Naive thymus-derived CD4-positive, alpha-beta T cell (primary cell): ENCODE measurements around the gene AGAP2. TPM values are rescaled to one million over a fixed set of nuclear protein-coding genes. Genes with fewer than 3 reads are reported as not detected.
A peak's percentile ranks its signal among the peaks of the same experiment; 100 is the strongest.

Experiments
- ATAC-seq: fragments of 150-1000 bp; cut with Tn5 transposase; 2 replicates; pipeline ENCODE4 v1.10.0; 2021; ENCODE audit warnings: mild to moderate bottlenecking, moderate library complexity
- CTCF ChIA-PET: fragments of 350-600 bp; sonication (Branson Sonifier 250); formaldehyde crosslinking; loops from one replicate; lab custom pipeline; 2021; ENCODE audit warnings: antibody characterized with exemption; lab: Charles Lee
- POLR2A ChIA-PET: fragments of 350-600 bp; sonication (Branson Sonifier 250); formaldehyde crosslinking; loops from one replicate; lab custom pipeline; 2021; ENCODE audit warnings: antibody characterized with exemption, inconsistent platforms; lab: Charles Lee
- DNase-seq, 9 donors: peaks; one replicate each; pipeline versions ENCODE4 v3.0.0 to v3.0.0-alpha.2; 2020 to 2022; ENCODE audit warnings: mixed read lengths in 1 of 9
- H3K27ac ChIP-seq: one replicate; pipeline ENCODE4 v1.7.0; 2013; ENCODE audit warnings: mild to moderate bottlenecking, low read depth, low read length, moderate library complexity
- H3K27me3 ChIP-seq, 2 donors: one replicate each; pipeline ENCODE4 v1.7.0; 2013; ENCODE audit warnings: low read length in 2 of 2, mild to moderate bottlenecking in 2 of 2, moderate library complexity in 2 of 2; ENCODE audit not compliant: control insufficient read depth in 2 of 2, insufficient read depth in 2 of 2
- H3K36me3 ChIP-seq, 3 experiments: 1 replicate in 2 of 3; 2 replicates in 1 of 3; pipeline ENCODE4 v1.7.0; 2013; ENCODE audit warnings: low read length in 3 of 3, mild to moderate bottlenecking in 3 of 3, moderate library complexity in 1 of 3; ENCODE audit not compliant: insufficient read depth in 3 of 3, control insufficient read depth in 2 of 3
- H3K4me1 ChIP-seq, 2 donors: one replicate each; pipeline ENCODE4 v1.7.0; 2013; ENCODE audit warnings: low read length in 2 of 2, mild to moderate bottlenecking in 2 of 2, moderate library complexity in 1 of 2; ENCODE audit not compliant: control insufficient read depth in 2 of 2, insufficient read depth in 2 of 2
- H3K4me3 ChIP-seq: 2 replicates; pipeline ENCODE4 v1.7.0; 2013; ENCODE audit warnings: mild to moderate bottlenecking, low read length
- H3K9me3 ChIP-seq, 3 experiments: 1 replicate in 2 of 3; 2 replicates in 1 of 3; pipeline ENCODE4 v1.7.0; 2013; ENCODE audit warnings: low read length in 3 of 3; ENCODE audit not compliant: control insufficient read depth in 2 of 3
- H3K27ac Mint-ChIP-seq, 9 donors: one replicate each; pipeline ENCODE4 v1.8.0; 2020 to 2022; ENCODE audit warnings: mixed read lengths in 9 of 9, mild to moderate bottlenecking in 8 of 9, moderate library complexity in 5 of 9, inconsistent platforms in 2 of 9
- H3K27me3 Mint-ChIP-seq, 5 donors: one replicate each; pipeline ENCODE4 v1.8.0; 2021 to 2022; ENCODE audit warnings: mixed read lengths in 5 of 5, mild to moderate bottlenecking in 1 of 5
- H3K36me3 Mint-ChIP-seq, 5 donors: one replicate each; pipeline ENCODE4 v1.8.0; 2020 to 2022; ENCODE audit warnings: mixed read lengths in 5 of 5, mild to moderate bottlenecking in 3 of 5, inconsistent platforms in 1 of 5
- H3K4me1 Mint-ChIP-seq, 7 donors: one replicate each; pipeline ENCODE4 v1.8.0; 2020 to 2022; ENCODE audit warnings: mixed read lengths in 7 of 7, mild to moderate bottlenecking in 3 of 7, inconsistent platforms in 1 of 7
- H3K4me3 Mint-ChIP-seq, 10 donors: one replicate each; pipeline ENCODE4 v1.8.0; 2020 to 2022; ENCODE audit warnings: mild to moderate bottlenecking in 10 of 10, mixed read lengths in 10 of 10, moderate library complexity in 6 of 10, inconsistent platforms in 2 of 10
- H3K9me3 Mint-ChIP-seq, 11 donors: one replicate each; pipeline ENCODE4 v1.8.0; 2020 to 2022; ENCODE audit warnings: mixed read lengths in 11 of 11, mild to moderate bottlenecking in 4 of 11, inconsistent platforms in 1 of 11, moderate library complexity in 1 of 11
- intact Hi-C, 2 donors: fragments of 100-400 bp; cut with micrococcal nuclease; formaldehyde crosslinking; loops; one replicate each; pipeline ENCODE4 v1.15.1; 2023
- polyA plus RNA-seq, 2 donors: library from polyadenylated mRNA; unstranded; fragments of 300-500 nt; fragmentation: Illumina TruSeq; gene quantifications; one replicate each; pipeline ENCODE4 v1.2.3, GENCODE V29; 2021
- total RNA-seq, 6 experiments: library from RNA in 5 of 6; stranded (reverse) in 5 of 6; gene quantifications; 1 replicate in 5 of 6; 2 replicates in 1 of 6; pipeline ENCODE4 v1.2.3 and lab custom pipeline; 2021 to 2026

The AGAP2 gene
- total and polyA plus RNA-seq, 7 experiments from 2014 or later = 3.0 to 66.7 (median 41.3) TPM

DNA sequence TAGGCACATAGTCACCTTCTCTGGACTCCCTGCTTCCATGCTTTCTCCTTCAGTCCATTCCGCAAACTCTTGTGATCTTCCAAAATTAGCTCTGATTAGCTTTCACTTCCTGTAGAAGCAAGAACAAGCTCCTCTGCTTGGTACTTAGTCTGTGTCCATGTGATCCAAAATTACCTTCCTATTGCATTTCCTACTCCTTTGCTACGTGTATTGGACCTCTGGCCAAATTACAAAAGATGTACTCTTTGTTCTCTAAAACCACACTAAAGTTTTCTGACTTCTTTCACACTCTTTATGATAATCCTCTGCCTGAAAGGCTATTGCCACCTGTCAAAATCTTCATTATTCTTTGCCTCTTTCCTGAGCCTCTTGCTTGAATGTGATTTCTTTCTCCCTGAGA, 43.3 kb upstream of the AGAP2 start:
- ChIA-PET CTCF (interaction anchor here (0.6 to 2.8 kb wide), 15 partner anchors 9 to 196 kb away, joined by 3 to 10 read pairs (median 5); partner anchors contain the start of genes EEF1AKMT3 and METTL1), POLR2A (interaction anchor here (0.7 to 2.6 kb wide), 10 partner anchors 10 to 149 kb away, joined by 3 to 8 read pairs (median 4); partner anchors contain the start of genes B4GALNT1, CYP27B1, EEF1AKMT3 and METTL1)
- DNase-seq (no peak), ATAC-seq (no peak)
- peak overlapping the region; percentile 97 for H3K4me3 ChIP-seq
- no peaks in the 10 kb centered on the region for H3K9me3 ChIP-seq
- Mint-ChIP-seq H3K9me3 (peaks cover 0 to 8% (median 0%) of the 10 kb centered on the region in 11 donors), H3K27ac (peak overlapping the region; percentile 78 to 100 (median 99)), H3K36me3 (peaks cover 0 to 15% (median 9%) of the 10 kb centered on the region in 5 donors), H3K4me1 (peaks cover 23 to 61% (median 48%) of the 10 kb centered on the region in 7 donors), H3K27me3 (no peaks in the 10 kb centered on the region), H3K4me3 (peak overlapping the region; percentile 38 to 100 (median 98))
- peaks cover 3 to 20% (median 14%) of the 10 kb centered on the region in 3 experiments for H3K36me3 ChIP-seq
- peak overlapping the region; percentile 52 for H3K27ac ChIP-seq
- H3K4me1 ChIP-seq = peaks cover 36 to 40% of the 10 kb centered on the region in 2 donors
- intact Hi-C loops = loop anchor here (1.0 to 2.0 kb wide), 7 partner anchors 10 to 124 kb away; partner anchors contain the start of genes CDK4 (in 2 of the 2), EEF1AKMT3 (in 2 of the 2), METTL1 (in 2 of the 2) and CTDSP2 (in 1 of the 2)
- H3K27me3 ChIP-seq = no peaks in the 10 kb centered on the region

DNA sequence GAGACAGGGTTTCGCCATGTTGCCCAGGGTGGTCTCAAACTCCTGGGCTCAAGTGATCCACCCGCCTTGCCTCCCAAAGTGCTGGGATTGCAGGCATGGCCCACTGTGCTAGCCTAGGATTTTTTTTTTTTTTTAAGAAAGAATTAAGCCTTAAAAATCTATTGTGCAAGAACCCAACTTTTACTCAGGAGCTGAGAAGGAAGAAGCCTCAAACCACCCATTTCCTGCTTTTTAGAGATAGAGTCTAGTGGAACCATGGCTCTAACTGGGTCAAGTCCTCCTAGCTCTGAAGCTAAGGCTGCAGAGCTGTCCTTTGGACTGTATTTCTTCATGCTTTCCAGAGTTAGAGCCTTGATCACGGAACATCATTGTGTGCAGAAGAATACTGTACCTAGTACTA, 42.7 kb upstream of the AGAP2 start:
- intact Hi-C loops = no loop called here
- DNase-seq (peak in 2 of 9 donors; percentile 12 to 25), ATAC-seq (no peak)
- H3K27ac Mint-ChIP-seq = peak overlapping the region; percentile 78 to 100 (median 99)
- H3K4me3 Mint-ChIP-seq = peak overlapping the region; percentile 7 to 100 (median 98)
- no peaks in the 10 kb centered on the region for H3K27me3 ChIP-seq
- H3K9me3 Mint-ChIP-seq = peaks cover 0 to 8% (median 0%) of the 10 kb centered on the region in 11 donors
- POLR2A ChIA-PET = interaction anchor here (0.7 to 2.6 kb wide), 10 partner anchors 9 to 149 kb away, joined by 3 to 8 read pairs (median 4); partner anchors contain the start of genes B4GALNT1, CYP27B1, EEF1AKMT3 and METTL1
- H3K9me3 ChIP-seq = no peaks in the 10 kb centered on the region
- peaks cover 36 to 40% of the 10 kb centered on the region in 2 donors for H3K4me1 ChIP-seq
- H3K27me3 Mint-ChIP-seq = no peaks in the 10 kb centered on the region
- peak overlapping the region; percentile 52 for H3K27ac ChIP-seq
- H3K4me3 ChIP-seq = peak overlapping the region; percentile 19
- peaks cover 25 to 58% (median 46%) of the 10 kb centered on the region in 7 donors for H3K4me1 Mint-ChIP-seq
- peaks cover 0 to 15% (median 9%) of the 10 kb centered on the region in 3 experiments for H3K36me3 ChIP-seq
- CTCF ChIA-PET = interaction anchor here (0.6 to 2.8 kb wide), 15 partner anchors 9 to 124 kb away, joined by 3 to 10 read pairs (median 5); partner anchors contain the start of genes EEF1AKMT3 and METTL1
- H3K36me3 Mint-ChIP-seq = peaks cover 0 to 11% (median 5%) of the 10 kb centered on the region in 5 donors

DNA sequence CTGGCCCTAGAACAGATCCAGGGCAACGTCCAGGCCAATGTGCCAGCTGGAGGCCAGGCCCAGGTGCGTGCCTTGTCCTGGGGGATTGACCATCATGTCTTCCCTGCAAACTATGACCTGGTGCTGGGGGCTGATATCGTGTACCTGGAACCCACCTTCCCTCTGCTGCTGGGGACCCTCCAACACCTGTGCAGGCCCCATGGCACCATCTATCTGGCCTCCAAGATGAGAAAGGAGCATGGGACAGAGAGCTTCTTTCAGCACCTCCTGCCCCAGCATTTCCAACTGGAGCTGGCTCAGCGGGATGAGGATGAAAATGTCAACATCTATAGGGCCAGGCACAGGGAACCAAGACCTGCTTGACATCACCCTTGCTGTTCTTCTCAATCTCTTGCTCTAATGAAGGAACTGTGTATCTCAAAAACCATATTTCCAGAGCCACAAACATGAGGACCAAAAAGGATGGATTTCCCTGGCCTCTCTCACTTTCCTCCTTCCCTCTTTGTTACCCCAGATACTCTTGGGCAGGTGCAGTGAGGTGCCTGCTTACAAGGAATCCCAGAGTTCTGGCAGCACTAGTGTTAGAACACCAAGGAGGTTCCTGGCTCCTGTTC, 41.8 kb upstream of the AGAP2 start:
- peak overlapping the region; percentile 72 to 100 (median 97) for H3K27ac Mint-ChIP-seq
- peaks cover 0 to 6% (median under 1%) of the 10 kb centered on the region in 3 experiments for H3K36me3 ChIP-seq
- CTCF ChIA-PET = interaction anchor here (0.6 to 2.4 kb wide), 3 partner anchors 18 to 34 kb away, joined by 4 to 7 read pairs (median 5); no protein-coding TSS in a partner anchor
- peaks cover 0 to 8% (median 0%) of the 10 kb centered on the region in 11 donors for H3K9me3 Mint-ChIP-seq
- DNase-seq (no peak), ATAC-seq (no peak)
- H3K27ac ChIP-seq = peak overlapping the region; percentile 8
- H3K36me3 Mint-ChIP-seq = peaks cover 0 to 16% (median 5%) of the 10 kb centered on the region in 5 donors
- peaks cover 28 to 57% (median 50%) of the 10 kb centered on the region in 7 donors for H3K4me1 Mint-ChIP-seq
- POLR2A ChIA-PET = interaction anchor here (0.6 to 2.2 kb wide), 3 partner anchors 8 to 59 kb away, joined by 3 to 8 read pairs (median 5); partner anchors contain the start of genes EEF1AKMT3 and METTL1
- H3K4me3 Mint-ChIP-seq = peak overlapping the region in 6 of 10 donors; percentile 4 to 100 (median 62)
- H3K4me1 ChIP-seq = peaks cover 36 to 40% of the 10 kb centered on the region in 2 donors
- intact Hi-C loops = no loop called here
- no peaks in the 10 kb centered on the region for H3K27me3 ChIP-seq
- no peaks in the 10 kb centered on the region for H3K27me3 Mint-ChIP-seq
- H3K4me3 ChIP-seq = no peak overlapping the region
- no peaks in the 10 kb centered on the region for H3K9me3 ChIP-seq

DNA sequence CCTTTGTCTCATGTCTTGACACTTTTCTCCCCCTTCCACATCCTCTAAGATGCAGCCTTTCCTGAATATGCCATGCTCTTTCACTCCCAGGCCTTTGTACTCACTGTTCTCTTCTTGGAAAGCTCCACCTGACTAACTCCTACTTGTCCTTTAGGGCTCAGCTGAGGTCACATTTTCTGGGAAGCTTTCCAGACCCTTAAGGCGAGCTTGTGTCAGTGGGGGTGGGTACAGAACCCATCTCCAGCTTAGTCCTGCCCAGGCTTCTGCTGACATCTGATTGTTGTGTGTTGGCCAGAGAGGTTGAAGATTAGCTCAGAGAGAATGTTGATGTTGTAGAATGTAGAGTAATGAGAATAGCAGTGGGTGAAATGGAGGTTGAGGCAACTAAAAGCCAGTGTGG, 41.2 kb upstream of the AGAP2 start:
- Histone ChIP-seq H3K4me3 (no peak overlapping the region), H3K9me3 (no peaks in the 10 kb centered on the region), H3K4me1 (peaks cover 36 to 40% of the 10 kb centered on the region in 2 donors), H3K27ac (peak overlapping the region; percentile 8), H3K36me3 (peaks cover 0 to 5% (median 0%) of the 10 kb centered on the region in 3 experiments), H3K27me3 (no peaks in the 10 kb centered on the region)
- Mint-ChIP-seq H3K27ac (peak overlapping the region in 8 of 9 donors; percentile 21 to 99 (median 88)), H3K4me3 (no peak overlapping the region), H3K4me1 (peaks cover 28 to 57% (median 50%) of the 10 kb centered on the region in 7 donors), H3K9me3 (peaks cover 0 to 8% (median 0%) of the 10 kb centered on the region in 11 donors), H3K27me3 (no peaks in the 10 kb centered on the region), H3K36me3 (peaks cover 0 to 16% (median 5%) of the 10 kb centered on the region in 5 donors)
- DNase-seq (no peak), ATAC-seq (no peak)
- ChIA-PET POLR2A (interaction anchor here (0.8 to 2.1 kb wide), 3 partner anchors 8 to 23 kb away, joined by 3 to 5 read pairs (median 3); partner anchors contain the start of genes EEF1AKMT3 and METTL1), CTCF (interaction anchor here (0.6 to 2.4 kb wide), 2 partner anchors 23 to 73 kb away, joined by 3 to 7 read pairs; no protein-coding TSS in a partner anchor)
- intact Hi-C loops = no loop called here

DNA sequence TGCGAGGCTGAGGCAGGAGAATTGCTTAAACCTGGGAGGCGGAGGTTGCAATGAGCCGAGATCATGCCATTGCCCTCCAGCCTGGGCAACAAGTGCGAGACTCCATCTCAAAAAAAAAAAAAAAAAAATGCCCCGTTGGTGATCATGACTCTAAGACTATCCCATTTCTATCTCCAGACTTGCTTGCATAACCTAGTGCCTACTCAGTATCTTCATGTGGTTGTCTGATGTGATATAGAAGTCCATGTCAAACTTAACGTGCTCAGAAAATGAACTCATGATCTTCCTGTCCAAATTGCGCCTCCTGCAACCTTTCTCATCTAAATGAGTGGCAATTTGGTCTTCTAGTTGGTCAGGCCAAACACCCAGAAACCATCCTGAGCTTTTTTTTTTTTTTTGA, 39.4 kb upstream of the AGAP2 start:
- Histone ChIP-seq H3K4me3 (no peak overlapping the region), H3K9me3 (no peaks in the 10 kb centered on the region), H3K27me3 (no peaks in the 10 kb centered on the region), H3K4me1 (peaks cover 25 to 30% of the 10 kb centered on the region in 2 donors), H3K27ac (no peak overlapping the region), H3K36me3 (peaks cover 0 to 4% (median 0%) of the 10 kb centered on the region in 3 experiments)
- Mint-ChIP-seq H3K27me3 (peaks cover 0 to 2% (median 0%) of the 10 kb centered on the region in 5 donors), H3K9me3 (peaks cover 0 to 6% (median 0%) of the 10 kb centered on the region in 11 donors), H3K27ac (no peak overlapping the region), H3K4me3 (no peak overlapping the region), H3K4me1 (peaks cover 29 to 52% (median 44%) of the 10 kb centered on the region in 7 donors), H3K36me3 (peaks cover 0 to 10% (median 3%) of the 10 kb centered on the region in 5 donors)
- POLR2A ChIA-PET = interaction anchor here (0.7 to 0.8 kb wide), 2 partner anchors 19 to 20 kb away, joined by 3 to 5 read pairs; no protein-coding TSS in a partner anchor
- no peak for ATAC-seq
- no peak for DNase-seq
- intact Hi-C loops = no loop called here
- CTCF ChIA-PET = no interaction called here

DNA sequence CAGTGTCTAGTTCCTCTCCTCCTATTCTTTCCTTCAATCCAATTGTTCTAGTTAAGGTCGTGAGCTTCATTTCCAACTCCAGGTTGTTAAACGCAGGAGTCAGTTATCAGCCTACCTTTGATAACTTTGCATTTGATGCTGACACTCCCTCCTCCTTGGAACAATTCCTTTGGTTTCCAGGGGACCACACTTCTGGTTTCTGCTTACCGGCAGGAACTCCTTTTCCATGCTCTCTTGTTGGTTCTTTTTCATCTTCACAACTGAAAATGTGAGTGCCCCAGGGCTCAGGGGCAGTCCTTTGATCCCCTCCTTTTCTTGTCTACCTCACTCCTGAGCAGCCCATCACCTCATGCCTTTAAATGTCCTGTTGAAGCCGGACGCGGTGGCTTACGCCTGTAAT, 38.8 kb upstream of the AGAP2 start:
- no peak overlapping the region for H3K4me3 Mint-ChIP-seq

More for the DNA sequence above, 38.8 kb upstream of the AGAP2 start:
- peaks cover 0 to 8% (median 0%) of the 10 kb centered on the region in 5 donors for H3K36me3 Mint-ChIP-seq
- no peak overlapping the region for H3K27ac Mint-ChIP-seq
- Histone ChIP-seq H3K4me3 (no peak overlapping the region), H3K9me3 (no peaks in the 10 kb centered on the region), H3K36me3 (no peaks in the 10 kb centered on the region), H3K27ac (no peak overlapping the region), H3K4me1 (peaks cover 23 to 29% of the 10 kb centered on the region in 2 donors), H3K27me3 (no peaks in the 10 kb centered on the region)
- H3K9me3 Mint-ChIP-seq = peaks cover 0 to 5% (median 0%) of the 10 kb centered on the region in 11 donors
- ATAC-seq (no peak), DNase-seq (no peak)
- ChIA-PET POLR2A (interaction anchor here (0.7 to 1.2 kb wide), 3 partner anchors 18 to 66 kb away, joined by 3 to 5 read pairs (median 3); no protein-coding TSS in a partner anchor), CTCF (no interaction called here)
- H3K4me1 Mint-ChIP-seq = peaks cover 28 to 49% (median 41%) of the 10 kb centered on the region in 7 donors
- intact Hi-C loops = no loop called here
- peaks cover 0 to 3% (median 0%) of the 10 kb centered on the region in 5 donors for H3K27me3 Mint-ChIP-seq
